ENCODE measurements around the gene IFFO2.
"Not testable (repeated sequence)": the region's sequence is repeated elsewhere in the genome, so short reads cannot be mapped to it uniquely, and the experiment has no call there.

The IFFO2 gene

GRCh38 chr1:18871401-18872070 is 84.9 kb downstream of the IFFO2 start:
- ATAC-seq, result no peak

DNA sequence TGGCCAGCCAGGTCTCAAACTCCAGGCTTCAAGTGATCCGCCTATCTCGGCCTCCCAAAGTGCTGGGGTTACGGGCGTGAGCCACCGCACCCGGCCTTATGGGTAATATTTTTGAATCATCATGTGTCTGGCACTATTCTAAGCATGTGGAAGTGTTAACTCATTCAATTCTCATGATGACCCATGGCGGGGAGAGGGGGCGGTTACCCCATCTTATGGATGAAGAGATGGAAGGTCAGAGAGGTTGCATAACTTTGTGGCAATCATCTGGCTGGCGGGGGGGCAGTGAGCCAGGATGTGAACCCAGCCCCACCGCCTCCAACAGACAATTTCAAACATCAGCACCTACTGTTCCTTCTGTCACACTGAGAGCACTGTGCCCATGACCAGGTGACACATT is 85.5 kb downstream of the IFFO2 start:
- ATAC-seq, result no peak

- ATAC-seq, result not testable (repeated sequence)
Measured at GRCh38 chr1:18870595-18870865, 85.9 kb downstream of the IFFO2 start.

DNA sequence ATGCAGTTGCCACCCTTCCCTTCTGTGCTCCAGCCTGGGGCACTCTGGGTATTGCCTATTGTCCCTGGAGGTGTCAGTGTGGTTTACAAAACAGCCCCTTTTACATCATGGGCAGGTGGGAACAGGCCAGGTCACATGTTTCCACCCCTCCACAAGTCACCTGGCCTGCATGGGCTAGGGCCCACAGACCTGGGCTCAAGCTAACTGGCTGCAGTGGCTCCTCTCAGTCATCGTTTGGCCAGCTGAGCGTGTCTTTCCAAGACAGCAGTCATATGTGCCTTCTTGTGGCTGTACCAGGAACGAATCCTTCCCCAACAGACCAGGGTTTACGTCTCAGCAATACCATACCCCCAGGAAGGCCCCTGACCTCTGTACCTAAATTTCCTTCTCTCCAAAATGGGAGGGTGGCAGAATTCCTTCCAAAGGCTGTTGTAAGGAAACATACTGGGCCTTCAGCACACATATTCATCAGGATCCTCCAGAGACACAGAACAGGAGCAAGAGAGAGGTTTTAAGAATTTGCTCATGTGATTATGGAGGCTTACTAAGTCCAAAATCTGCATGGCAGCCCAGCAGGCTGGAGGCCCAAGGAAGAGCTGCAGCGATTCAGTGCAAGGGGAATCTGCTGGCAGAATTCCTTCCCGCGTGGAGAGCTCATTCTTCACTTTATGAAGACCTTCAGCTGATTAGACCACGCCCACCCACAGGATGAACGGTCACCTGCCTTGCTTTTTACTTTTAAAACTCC is 86.5 kb downstream of the IFFO2 start:
- ATAC-seq, result no peak

DNA sequence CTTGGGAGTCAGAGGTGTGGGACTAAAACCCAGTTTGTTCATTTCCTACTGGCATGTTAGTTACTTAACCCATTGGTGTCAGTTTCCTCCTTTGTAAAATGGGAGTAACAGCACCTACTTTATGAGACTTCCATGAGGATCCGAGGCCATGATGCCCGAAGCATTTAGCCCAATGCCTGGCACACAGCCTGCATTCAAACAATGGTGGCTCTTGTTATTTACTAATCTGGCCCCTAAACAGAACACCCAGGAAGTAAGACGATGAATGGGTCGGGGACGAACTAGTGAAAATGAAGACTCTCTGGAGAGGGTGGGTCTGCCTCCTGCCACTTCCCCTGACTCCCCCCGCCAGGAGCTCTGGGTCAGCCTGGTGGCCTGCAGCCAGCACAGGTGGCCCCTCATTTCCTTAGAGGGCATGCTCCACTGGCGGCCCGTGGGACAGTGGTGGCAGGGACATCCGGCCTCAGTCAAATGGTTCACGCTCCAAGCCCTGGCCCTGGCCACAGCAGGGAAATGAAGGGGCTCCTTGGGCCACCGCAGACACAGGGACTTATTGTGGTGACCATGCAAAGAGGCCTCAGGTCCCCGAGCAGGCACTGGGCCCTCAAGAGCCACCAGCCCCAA is 87.6 kb downstream of the IFFO2 start:
- no peak for ATAC-seq

- no peak for ATAC-seq
Measured at GRCh38 chr1:18868354-18868753, 88.1 kb downstream of the IFFO2 start.

DNA sequence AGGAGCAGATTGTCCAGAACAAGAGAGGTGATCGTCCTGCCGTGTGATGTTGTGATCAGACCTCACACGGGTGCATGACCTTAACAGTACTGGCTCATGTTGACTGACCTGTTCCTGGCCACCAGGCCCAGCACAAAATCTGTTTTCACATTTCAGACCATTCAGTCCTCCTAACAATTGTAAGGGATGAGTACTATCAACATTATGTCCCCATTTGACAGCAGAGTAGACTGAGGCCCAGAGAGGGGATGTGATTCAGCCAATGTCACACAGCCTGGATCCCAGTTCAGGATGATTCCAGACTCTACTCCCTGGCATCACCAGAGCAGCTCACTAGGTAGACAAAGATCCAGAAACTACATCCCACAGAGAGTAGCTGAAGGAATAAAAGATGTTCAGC is 89.6 kb downstream of the IFFO2 start:
- no peak for ATAC-seq

GRCh38 chr1:18866314-18866713 is 90.2 kb downstream of the IFFO2 start:
- no peak for ATAC-seq

DNA sequence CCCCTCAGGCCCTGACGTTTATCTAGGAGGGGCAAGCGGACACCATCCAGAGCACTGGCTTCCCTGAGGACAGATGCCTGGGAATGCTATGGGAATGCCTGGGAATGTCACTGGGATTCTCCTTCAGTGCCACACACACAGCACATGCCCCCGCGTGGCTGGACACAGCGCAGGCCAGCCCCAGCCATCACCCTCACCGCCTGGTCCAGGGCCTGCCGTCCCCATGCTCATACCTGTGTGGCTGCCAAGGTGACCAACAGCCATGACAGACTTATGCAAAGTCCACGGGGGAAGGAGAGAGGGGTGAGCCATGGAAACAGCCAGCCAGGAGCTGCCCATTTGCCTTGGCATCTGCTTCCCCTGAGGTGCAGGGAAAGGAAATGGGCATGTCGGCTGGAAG is 91.3 kb downstream of the IFFO2 start:
- ATAC-seq, result no peak

DNA sequence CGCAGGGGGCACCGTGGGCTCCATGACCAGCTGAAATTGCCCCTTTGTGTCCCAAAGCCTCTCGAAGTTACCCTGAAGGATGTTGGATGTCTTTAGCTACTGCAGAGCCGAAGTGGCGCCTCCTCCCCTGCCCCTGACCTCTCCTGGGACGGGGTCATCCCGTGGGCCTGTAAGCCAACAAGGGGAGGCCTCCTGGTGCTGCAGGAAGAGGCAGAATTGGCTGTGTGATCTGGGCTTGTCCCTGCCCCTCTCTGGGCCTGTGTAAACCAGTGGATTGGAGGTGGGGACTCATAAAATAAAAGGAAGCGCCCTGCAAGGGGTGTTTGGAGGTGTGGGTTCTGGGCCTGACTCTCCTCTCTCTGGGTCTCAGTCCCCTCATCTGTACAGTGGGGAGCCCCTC is 94.9 kb downstream of the IFFO2 start:
- no peak for ATAC-seq

DNA sequence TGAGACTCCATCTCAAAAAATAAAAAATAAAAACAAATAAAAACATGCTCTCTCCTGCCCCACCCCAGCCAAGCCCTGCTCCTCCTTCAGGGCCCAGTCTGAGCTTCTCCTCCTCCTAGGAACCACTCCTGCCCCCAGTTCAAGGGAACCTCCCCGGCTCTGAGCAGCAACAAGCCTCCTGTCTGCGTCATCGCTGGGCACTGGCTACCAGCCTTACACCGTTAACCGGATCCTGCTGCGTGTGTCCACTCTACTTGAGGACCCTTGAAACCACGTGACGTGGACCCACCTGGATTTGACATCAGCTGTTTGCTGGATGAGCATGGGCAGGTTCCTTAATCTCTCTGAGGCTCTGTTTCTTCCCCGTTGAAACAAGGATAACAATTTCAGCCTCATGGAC is 95.4 kb downstream of the IFFO2 start:
- ATAC-seq, result no peak

DNA sequence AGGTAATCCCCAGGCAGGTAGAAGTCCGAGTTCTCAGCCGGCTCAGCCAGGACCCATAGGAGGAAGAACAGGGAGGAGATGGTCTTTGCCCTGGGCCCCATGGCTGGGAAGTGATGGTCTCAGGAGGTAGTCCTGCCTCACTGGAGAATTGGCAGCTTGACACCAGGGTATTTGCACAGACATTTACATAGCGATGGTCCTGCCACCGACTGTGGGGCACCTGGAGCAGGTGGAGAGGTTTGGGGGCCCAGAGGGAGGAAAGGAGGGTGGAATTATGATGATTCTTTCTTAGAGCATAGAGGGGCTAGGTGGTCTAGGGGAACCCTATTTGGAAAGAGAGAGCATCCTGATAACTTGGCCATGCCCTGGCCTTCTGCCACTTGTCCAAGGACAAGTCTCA is 96.9 kb downstream of the IFFO2 start, which contains the start of gene TAS1R2:
TSS of gene TAS1R2 (minus strand) at position 101 of the 400 bp plus-strand sequence. CDS start at position 101, 0 bp downstream.
- no peak for ATAC-seq

- ATAC-seq, result no peak
Measured at GRCh38 chr1:18858070-18858688, 98.3 kb downstream of the IFFO2 start.

DNA sequence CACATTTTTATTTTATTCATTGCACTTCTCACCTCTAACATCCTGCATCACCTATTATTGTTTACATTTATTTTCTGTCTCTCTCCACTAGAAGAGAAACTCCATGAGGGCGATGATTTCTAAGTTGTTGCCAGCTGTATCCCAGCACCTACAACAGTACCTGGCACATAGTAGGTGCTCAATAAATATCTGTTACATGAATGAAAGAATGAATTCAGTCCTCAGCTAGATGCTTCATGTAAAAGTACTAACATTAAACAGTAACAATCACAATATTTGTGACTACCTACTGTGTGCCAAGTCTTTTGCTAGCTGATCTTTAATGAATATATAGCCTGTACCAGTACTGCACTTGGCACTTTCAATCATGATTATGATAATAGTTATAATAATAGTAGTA is 100.0 kb downstream of the IFFO2 start:
- no peak for ATAC-seq

- ATAC-seq, result no peak
Measured at GRCh38 chr1:18855573-18855972, 100.9 kb downstream of the IFFO2 start.

DNA sequence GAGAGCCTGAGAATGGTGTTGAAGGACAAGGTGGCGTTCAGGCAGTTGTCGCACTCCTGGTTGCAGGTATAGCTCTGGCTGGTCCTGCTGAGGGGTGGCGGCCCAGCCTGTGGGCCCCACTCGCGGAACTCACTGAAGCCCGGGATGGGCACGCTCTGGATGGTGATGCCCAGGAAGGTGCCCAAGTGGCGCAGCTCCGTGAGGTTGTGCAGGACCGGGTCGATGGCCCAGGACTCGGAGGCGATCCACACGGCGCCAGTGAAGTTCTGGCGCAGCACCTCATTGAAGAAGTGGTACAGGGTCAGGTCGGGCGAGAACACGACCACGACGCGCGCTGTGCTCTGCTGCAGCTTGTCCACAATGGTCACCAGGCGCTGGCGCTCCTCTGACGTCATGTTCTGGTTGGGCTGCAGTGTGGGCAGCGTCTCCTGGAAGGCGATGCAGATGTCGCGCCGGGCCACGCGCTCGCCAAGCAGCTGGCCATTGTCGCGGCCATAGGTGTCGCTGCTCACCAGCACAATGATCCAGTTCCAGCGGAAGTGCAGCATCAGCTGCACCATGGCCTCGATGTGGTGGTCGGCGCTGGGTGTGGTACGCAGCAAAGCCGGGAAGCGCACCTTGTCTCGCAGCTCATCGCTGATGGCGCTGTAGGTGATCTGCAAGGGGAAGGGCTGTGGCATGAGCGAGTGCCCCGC is 102.0 kb downstream of the IFFO2 start:
- no peak for ATAC-seq
